GM19351 (cell line): ENCODE results near the gene THNSL1.
"Not testable (repeated sequence)": the region's sequence is repeated elsewhere in the genome, so short reads cannot be mapped to it uniquely, and the experiment has no call there.

Experiments
- ATAC-seq: cut with Tn5 transposase; IDR thresholded peaks from one replicate; pipeline ENCODE4 v1.9.1; 2021; ENCODE audit warnings: mild to moderate bottlenecking, moderate library complexity; ENCODE audit not compliant: unreplicated experiment

The THNSL1 gene, protein sequence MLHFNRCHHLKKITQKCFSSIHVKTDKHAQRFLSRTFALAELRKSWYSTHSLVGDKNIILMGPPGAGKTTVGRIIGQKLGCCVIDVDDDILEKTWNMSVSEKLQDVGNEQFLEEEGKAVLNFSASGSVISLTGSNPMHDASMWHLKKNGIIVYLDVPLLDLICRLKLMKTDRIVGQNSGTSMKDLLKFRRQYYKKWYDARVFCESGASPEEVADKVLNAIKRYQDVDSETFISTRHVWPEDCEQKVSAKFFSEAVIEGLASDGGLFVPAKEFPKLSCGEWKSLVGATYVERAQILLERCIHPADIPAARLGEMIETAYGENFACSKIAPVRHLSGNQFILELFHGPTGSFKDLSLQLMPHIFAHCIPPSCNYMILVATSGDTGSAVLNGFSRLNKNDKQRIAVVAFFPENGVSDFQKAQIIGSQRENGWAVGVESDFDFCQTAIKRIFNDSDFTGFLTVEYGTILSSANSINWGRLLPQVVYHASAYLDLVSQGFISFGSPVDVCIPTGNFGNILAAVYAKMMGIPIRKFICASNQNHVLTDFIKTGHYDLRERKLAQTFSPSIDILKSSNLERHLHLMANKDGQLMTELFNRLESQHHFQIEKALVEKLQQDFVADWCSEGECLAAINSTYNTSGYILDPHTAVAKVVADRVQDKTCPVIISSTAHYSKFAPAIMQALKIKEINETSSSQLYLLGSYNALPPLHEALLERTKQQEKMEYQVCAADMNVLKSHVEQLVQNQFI

DNA sequence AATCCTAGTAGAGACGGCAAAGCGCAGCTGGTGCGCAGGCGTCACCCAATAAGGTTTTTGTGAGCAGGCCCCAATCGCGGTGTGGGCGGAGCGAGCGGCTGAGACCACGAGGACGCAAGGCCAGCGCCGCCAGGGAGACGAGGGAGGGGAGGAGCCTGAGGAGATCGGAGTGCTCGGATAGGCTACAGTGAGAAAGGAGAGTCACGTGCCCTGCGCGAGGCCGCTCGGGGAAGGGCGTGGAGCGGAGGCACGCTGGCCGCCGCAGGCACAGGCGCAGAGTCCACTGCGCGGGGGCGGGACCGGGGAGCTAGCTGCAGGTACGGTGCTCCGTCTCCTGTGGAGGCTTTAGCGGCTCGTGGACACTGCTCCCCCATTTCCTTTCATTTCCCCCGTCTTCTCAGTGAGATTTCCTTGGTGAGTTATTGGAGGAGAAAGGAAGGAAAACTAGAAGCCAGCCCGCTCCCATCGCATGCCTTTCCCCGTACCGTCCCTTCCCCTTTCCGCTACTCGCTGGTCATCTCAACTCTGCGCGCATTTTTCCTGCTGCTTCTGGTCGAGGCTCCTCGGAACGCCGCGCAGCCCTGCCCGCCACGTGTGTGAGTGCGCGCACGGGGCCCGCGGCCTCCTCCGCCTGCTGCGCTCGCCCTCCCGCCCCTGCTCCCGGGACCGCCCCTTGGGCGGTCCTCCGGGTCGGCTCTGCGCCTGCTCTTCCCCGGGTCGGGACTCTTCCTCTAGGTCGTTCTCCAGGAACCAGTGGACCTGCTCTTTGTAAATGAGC is at the start of gene THNSL1:
Gene THNSL1, plus strand, starts transcription at position 237 of the 778 bp plus-strand sequence. CDS start 6,612 bp downstream, outside the sequence.
- ATAC-seq = peak; percentile 96

DNA sequence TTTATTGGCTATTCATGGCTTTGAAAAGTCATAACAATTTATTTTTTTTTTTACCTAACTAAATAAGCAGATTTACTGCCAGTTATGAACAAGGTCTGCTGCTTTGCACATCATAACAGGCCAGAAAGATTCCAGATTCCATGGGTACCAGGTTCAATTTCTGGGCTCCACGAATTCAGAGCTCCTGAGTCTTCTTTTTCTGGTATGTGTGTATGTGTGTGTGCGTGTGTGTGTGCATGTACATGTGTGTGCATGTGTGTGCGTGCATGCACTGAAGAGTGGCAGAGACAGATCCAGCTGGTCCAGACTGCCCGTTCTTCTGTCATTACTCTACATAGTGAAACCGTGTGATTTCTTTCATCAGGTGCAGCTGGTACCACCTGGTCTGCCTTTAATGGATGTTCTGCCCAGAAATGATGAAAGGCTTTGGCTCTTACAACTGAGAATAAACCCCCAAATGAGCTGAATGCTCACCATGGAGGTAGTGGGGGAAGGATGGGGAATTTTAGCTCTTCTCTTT is 49.4 kb upstream of the THNSL1 start:
- ATAC-seq = no peak

DNA sequence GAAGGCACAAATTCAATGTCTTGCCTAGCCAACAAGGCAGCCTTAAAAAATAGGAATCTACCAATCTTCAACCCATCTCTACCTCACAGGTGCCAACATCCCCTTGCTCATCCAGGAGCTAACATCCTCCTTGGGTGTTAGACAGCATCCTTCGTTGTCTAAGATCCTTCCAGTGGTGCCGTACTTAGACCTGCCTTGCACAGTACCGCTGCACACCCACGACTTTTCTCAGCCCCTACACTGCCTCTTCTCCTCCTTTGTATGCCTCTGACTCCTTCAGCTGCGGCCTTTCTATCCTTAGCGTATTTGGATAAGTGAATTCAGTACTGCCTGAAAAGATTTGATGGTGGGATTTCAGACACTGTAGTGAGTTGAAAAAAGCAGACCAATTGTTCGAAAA is 48.1 kb upstream of the THNSL1 start:
- ATAC-seq = no peak

DNA sequence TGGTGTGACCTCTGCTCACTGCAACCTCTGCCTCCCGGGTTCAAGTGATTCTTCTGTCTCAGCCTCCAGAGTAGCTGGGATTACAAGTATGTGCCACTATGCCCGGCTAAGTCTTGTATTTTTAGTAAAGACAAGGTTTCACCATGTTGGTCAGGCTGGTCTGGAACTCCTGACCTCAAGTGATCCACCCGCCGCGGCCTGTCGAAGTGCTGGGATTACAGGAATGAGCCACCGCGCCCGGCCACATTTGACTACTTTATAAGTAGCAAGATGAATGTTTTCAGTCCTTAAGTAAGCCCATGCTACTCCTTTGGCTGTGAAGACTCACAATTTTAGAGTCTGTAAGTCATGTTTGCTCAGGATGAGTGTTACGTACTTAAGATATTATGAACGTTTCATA is 47.5 kb upstream of the THNSL1 start:
- not testable (repeated sequence) for ATAC-seq

DNA sequence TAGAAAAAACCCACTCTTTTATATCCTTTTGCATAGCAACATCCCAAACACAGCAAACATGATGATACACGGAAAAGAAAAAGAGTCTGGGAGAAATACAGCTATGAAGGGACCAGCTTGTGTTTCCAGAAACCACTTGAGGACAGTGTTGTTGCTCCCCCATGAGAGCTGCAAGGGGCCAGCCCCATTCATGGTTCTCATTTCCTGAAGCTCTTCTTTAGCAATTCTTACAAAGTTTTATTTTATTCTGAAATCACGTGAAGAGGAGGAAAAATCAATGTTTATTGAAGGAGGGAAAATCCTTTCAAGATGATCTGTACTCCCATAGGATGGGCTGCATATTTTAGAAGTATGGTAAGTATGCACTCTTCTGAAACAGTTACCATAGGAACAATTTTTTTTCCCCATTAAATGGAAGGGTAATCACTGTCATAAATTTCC is 46.6 kb upstream of the THNSL1 start:
- no peak for ATAC-seq

DNA sequence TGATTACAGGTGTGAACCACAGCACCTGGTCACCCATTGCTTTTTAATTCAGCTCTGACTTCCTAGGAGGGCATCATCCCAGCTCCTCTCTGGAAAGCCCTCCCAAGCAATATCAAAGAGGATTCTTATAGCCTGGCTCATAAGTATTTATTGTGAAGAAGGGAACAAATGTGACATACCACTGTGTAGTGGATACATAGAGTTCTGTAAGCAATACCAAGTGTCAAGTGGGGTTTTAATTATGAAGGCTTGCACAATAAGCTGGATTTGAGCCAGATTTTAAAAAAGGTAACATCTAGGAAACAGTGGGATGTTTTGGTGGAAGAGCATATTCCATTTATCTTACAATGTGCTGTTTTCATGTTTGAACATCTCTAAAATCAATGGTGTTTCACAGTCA is 45.0 kb upstream of the THNSL1 start:
- no peak for ATAC-seq

DNA sequence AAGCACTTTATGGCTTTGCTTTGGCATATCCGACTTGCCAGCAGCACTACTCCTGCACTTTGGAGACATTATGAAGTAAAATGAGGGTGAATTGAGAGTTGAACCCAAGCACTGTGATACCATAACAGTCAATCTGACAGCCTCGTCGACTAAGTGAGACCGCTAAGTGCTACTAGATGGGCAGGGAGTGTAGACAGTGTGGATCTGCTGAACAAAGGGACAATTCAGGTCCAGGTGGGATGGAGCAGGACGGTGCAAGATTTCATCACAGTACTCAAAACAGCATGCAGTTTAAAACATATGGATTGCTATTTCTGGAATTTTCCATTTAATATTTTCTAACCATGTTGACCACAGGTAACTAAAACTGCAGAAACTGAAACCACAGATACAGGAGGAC is 43.2 kb upstream of the THNSL1 start:
- ATAC-seq = no peak

DNA sequence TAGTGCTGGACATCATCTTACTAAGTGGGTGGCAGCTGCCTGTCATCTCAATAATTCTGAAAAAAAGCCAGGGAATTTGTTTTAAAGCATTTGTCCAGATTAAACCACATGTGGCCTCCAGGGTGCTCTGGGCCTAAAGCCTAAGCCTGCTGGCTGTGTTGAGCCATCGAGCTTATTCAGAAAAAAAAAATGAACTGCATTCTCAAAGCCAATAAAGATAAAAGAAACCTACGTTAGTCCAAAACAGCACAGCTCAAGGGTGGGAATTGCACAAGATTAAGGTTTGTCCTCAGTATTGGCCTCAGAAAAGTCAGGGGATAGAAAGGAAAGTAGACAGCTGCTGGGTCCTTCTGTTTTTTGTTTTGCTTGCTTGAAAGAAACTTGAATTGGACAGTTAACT is 41.4 kb upstream of the THNSL1 start:
- no peak for ATAC-seq

DNA sequence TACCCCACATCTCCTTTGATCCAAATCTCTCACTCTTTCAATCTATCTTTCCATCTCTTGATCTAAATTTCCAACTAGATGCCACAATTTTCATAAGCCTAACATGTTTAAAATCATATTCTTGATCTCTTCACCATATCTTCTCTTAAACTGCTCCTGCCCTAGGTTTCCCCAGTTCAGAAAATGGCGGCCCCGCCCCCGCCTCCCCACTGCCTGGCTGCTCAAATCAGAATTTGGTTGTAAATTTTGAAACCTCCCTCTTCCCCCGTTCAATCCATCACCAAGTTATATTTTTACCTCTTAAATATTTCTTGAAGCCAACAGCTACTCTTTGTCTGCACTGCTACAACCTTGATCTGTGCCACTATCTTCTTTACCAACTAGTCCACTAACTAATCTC is 36.7 kb upstream of the THNSL1 start:
- ATAC-seq = no peak

DNA sequence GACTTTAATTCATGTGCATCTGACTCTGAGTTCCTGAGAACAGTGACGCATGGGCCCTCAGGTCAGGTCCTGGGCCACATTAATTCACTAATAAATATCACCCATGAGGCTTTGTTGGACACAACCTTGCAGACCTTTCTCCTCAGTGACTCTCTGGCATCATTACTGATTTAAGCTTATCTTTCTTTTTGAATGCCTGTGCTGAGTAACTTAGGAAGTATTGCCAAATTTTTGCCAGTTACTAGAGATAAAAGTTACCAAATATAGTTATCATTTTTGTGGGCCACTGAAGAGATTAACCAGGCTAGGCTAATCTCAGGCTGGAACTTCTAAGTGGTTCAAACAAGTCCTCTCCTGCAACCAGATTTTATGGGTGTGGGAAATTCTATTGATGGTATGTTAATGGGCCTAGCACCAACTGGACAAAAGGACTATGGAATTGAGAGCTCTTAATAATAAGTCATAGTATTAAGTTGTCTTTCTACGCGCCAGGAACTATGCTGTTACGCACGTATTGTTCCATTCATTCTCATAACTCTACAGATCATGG is 35.2 kb upstream of the THNSL1 start:
- no peak for ATAC-seq

DNA sequence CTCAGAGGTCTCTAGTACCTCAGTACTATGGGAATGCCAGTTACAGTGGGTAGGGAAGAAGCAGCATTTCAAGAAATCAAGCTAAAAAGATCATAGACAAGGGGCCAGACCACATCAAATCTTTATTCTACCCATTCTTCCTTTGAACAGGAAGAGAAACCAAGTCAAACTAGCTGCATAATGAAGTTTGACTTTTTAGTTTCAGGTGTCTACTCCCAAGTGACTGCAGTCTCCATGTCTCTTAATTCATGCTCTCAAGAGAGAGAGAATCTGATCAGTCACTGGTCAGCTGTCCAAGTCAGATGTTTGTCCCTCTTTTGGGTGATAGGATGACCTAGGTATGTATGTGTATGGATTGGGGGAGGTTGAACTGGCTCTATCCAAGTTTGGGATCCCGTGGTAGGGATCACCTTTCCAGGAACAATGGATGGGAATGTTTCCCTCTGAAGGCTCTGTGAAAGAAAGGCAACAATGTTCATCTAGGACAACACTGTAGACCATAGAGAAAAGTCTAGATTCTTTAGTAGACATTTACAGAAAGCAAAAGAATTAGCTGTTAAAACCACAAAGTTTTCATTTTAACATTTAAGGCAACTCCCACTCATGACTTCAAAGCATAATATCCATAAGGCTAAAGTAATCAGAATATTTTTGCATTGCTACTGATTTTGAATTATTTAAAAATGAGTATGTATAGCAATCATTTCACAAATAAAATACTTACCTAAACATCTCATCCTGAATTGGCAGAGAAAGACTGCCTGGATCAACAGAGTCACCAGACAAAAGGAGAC is 33.9 kb upstream of the THNSL1 start:
- ATAC-seq = peak; percentile 60

DNA sequence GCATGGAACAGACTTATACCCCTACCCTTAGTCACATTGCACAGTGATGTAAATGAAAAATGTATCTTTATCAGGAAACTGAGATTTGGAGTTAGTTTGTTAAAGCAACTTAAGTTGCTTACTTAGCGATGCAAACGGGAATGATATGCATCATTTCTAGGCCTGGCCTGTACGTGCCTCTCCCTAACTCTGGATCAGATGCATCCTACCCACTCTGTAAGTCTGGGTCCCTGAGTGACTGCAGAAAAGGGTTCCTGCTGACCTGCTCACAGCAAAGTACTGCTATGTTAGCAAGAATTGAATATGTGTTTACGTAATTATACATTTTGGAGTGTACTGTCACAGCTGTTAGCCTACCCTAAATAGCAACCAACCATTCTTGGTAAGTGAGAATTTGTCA is 33.3 kb upstream of the THNSL1 start:
- no peak for ATAC-seq

DNA sequence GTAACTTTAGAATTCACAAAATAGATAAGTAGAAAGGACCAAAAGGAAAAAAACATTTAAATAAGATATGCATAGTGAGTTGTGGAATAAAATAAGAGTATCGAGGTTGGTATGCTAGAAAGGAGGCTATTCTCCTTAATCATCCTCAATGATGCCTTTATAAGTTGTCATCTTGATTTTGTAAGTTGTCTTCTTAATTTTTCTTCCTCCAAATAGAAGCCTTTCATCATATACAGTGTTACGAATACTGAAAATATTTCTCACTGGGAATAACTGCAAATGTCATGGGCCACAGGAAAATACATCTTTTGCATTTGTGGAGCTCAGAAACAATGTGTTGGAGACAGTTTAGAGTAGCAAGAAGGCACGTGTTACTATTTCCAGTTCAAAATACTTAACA is 32.5 kb upstream of the THNSL1 start:
- ATAC-seq = no peak

DNA sequence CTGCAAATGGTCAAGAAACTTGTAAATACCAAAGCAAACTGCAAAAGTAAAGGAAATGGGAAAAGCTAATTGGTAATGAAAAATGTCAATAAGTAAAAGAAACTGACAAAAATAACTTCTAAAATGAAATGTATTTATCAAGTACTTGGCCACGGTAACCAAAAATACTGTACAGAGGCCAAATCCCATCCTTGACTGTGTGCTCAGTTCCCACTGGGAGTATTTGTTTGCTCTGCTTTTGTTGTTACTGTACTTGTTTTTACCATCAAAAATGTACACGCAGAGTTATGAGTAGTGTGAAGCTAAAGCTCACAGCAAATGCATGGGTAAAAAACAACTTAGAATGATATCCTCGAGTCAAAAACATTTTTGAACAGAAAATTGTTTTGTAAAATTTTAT is 31.5 kb upstream of the THNSL1 start:
- ATAC-seq = no peak

DNA sequence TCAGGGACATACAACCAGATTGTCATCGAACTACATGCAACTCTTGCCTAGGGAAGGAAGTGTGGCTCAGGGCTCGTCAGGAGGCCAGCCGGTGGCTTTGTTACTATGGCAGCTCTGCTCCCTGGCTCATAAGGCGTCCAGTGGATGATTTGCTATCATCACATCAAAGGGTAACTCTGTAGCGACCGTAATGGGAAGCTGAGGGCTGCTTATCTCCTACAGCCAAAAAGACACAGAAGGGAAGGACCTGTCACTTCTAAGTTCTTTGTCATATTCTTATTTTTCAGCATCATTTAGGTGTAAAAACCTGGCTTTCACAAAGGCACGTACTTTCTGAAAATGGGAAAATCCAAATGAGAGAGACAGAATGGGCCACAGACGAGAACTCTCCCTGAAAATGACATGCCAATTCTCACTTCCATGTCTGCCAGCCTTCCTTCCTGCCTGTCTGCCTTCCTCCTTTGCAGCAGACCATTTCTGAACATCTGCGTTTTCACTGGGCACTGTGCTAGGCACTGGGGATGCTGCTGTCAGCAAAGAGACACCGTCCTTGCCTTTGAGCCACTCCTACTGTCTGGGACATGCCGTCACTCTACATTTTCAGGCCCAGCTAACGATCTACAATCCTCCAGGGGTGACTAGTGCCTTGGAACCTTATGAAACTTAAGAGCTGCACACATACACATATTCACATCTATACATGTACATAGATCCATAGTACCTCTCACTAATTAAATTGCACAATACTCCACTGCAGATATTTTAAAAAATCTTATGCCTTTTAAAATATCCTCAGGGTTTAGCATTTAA is 27.4 kb upstream of the THNSL1 start:
- no peak for ATAC-seq

DNA sequence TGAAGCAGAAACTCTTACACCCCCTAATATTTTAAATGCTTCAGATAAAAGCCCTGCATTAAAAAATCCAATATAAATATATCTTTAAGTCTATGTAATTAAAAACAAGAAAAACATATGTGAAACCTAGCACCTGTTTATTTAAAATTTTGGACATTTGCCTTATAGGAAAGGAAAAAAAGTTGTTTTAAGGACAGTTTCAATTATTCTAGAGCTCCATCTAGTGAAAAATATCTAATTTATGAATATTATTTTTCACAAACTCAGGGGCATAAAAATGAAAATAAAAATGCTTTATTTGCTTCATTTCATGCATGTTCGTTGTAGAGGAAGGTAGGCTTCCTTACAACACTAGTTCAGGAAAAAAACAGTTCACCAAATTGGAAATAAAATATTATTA is 26.5 kb upstream of the THNSL1 start:
- no peak for ATAC-seq

DNA sequence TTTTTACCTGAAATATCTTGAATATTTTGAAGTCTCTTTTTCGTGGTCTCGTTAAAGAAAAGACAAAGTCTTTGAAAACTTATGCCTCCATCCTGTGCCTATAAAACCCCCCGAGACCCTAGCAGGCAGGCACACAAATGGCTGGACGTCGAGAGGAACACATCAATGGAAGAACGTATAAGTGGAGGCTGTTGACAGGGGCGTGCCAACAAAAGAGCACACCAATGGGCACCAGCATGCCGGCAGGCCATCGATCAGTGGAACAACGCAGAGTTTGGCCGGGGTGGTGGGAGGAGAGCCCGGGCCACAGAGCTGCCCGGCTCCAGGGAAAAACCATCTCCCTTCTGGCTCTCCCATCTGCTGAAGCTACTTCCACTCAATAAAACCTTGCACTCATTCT is 25.1 kb upstream of the THNSL1 start:
- no peak for ATAC-seq

DNA sequence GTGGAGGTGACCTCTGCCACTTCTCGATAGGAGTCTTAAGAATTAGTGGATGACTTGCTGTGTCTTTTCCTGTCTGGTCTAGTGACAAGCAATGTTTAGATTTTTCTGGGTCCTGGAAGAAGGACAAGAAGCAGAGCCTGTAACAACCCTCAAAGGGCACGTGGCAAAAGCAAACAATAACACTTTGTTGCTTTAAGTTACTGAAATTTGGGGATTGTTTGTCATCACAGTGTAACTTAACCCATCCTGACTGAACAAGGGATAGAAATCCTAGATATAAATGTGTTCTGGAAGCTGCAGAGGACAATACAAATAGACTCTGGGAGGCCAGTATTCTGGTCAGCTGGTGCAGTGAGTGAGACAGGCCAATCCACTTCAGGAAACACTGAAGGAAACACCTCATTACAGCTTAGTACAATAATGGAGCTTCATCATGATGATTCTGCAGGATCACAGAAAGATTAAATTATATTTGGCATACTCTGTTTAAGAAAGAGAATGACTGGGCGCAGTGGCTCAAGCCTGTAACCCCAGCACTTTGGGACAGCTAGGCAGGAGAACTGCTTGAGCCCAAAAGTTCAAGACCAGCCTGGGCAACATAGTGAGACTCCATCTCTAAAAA is 23.8 kb upstream of the THNSL1 start:
- ATAC-seq = no peak
